IMR-90 (cell line): Measurements from ENCODE around the gene SLAMF7. TPM values are rescaled to one million over a fixed set of nuclear protein-coding genes. Genes with fewer than 3 reads are reported as not detected.

Source experiments
- ATAC-seq: fragments of 200-7000 bp; cut with Tn5 transposase; 2 replicates; pipeline ENCODE4 v1.9.1; 2020; ENCODE audit warnings: low read depth, mild to moderate bottlenecking, moderate library complexity
- BruUV-seq: library from RNA; stranded (reverse); fragments of 400-500 nt; replicated peaks from 2 replicates; lab custom pipeline; 2021; lab: Mats Ljungman, UMichigan
- CTCF ChIA-PET: fragments of 300-600 bp; formaldehyde crosslinking; extraction: SDS; loops from one replicate; lab custom pipeline; 2021; ENCODE audit warnings: antibody characterized with exemption; lab: Yijun Ruan, JAX
- POLR2A ChIA-PET: fragments of 300-600 bp; sonication (Branson Sonifier 250); formaldehyde crosslinking; loops from one replicate; lab custom pipeline; 2022; ENCODE audit warnings: antibody characterized with exemption; ENCODE audit not compliant: unreplicated experiment; lab: Charles Lee
- DNase-seq: peaks from one replicate; pipeline ENCODE4 v3.0.0; 2013
- H2AFZ ChIP-seq: replicated peaks from 2 replicates; pipeline ENCODE3; 2013; ENCODE audit warnings: low read length, mild to moderate bottlenecking; ENCODE audit not compliant: poor library complexity
- H2AK5ac ChIP-seq: 2 replicates; pipeline ENCODE4 v1.6.1; 2013; ENCODE audit warnings: low read depth, low read length, inconsistent platforms
- H2AK9ac ChIP-seq: replicated peaks from 2 replicates; pipeline ENCODE3; 2013; ENCODE audit warnings: mild to moderate bottlenecking, low read depth, low read length, moderate library complexity; ENCODE audit not compliant: poor library complexity
- H2BK120ac ChIP-seq: 2 replicates; pipeline ENCODE4 v1.6.1; 2013; ENCODE audit warnings: low read depth, low read length, inconsistent platforms
- H2BK15ac ChIP-seq: 3 replicates; pipeline ENCODE4 v1.6.1; 2013; ENCODE audit warnings: low read depth, low read length, inconsistent platforms
- H2BK20ac ChIP-seq: 2 replicates; pipeline ENCODE4 v1.6.1; 2013; ENCODE audit warnings: low read depth, mild to moderate bottlenecking, inconsistent platforms, low read length, moderate library complexity
- H2BK5ac ChIP-seq: 2 replicates; pipeline ENCODE4 v1.6.1; 2013; ENCODE audit warnings: mild to moderate bottlenecking, low read depth, low read length, inconsistent platforms; ENCODE audit not compliant: poor library complexity, severe bottlenecking
- H3K14ac ChIP-seq: replicated peaks from 2 replicates; pipeline ENCODE4 v1.6.1; 2013; ENCODE audit warnings: low read depth, low read length, inconsistent platforms
- H3K18ac ChIP-seq: 2 replicates; pipeline ENCODE4 v1.6.1; 2013; ENCODE audit warnings: low read depth, low read length, control low read depth
- H3K23ac ChIP-seq: 2 replicates; pipeline ENCODE4 v1.6.1; 2013; ENCODE audit warnings: low read depth, low read length, inconsistent platforms
- H3K27ac ChIP-seq: 2 replicates; pipeline ENCODE4 v1.5.1; 2013; ENCODE audit warnings: mild to moderate bottlenecking, control low read depth, low read length; ENCODE audit not compliant: insufficient read depth
- H3K27me3 ChIP-seq: 2 replicates; pipeline ENCODE4 v1.6.1; 2013; ENCODE audit warnings: low read length; ENCODE audit not compliant: control insufficient read depth, insufficient read depth
- H3K36me3 ChIP-seq: 2 replicates; pipeline ENCODE4 v1.6.1; 2013; ENCODE audit warnings: low read length, mixed read lengths; ENCODE audit not compliant: control insufficient read depth, insufficient read depth
- H3K4ac ChIP-seq: 2 replicates; pipeline ENCODE4 v1.6.1; 2013; ENCODE audit warnings: low read depth, low read length, inconsistent platforms
- H3K4me1 ChIP-seq: 2 replicates; pipeline ENCODE4 v1.6.1; 2013; ENCODE audit warnings: low read length, mixed read lengths; ENCODE audit not compliant: control insufficient read depth, insufficient read depth
- H3K4me2 ChIP-seq: 2 replicates; pipeline ENCODE4 v1.6.1; 2013; ENCODE audit warnings: low read depth, mild to moderate bottlenecking, control low read depth, low read length, moderate library complexity
- H3K4me3 ChIP-seq: 2 replicates; pipeline ENCODE4 v1.5.1; 2013; ENCODE audit warnings: low read depth, mild to moderate bottlenecking, control low read depth, low read length, moderate library complexity; ENCODE audit not compliant: insufficient read depth
- H3K56ac ChIP-seq: 2 replicates; pipeline ENCODE4 v1.6.1; 2013; ENCODE audit warnings: low read length, inconsistent platforms; ENCODE audit not compliant: insufficient read depth; ENCODE audit errors: extremely low read depth
- H3K79me1 ChIP-seq, 2 experiments: 2 replicates each; pipeline ENCODE4 v1.6.1; 2013; ENCODE audit warnings: low read length in 2 of 2, inconsistent platforms in 1 of 2, low read depth in 1 of 2
- H3K9ac ChIP-seq: 2 replicates; pipeline ENCODE4 v1.6.1; 2013; ENCODE audit warnings: low read depth, low read length, control low read depth
- H3K9me1 ChIP-seq: 2 replicates; pipeline ENCODE4 v1.6.1; 2013; ENCODE audit warnings: low read length, inconsistent platforms; ENCODE audit not compliant: insufficient read depth
- H3K9me3 ChIP-seq: 2 replicates; pipeline ENCODE4 v1.6.1; 2013; ENCODE audit warnings: low read length; ENCODE audit not compliant: control insufficient read depth, insufficient read depth
- H4K20me1 ChIP-seq: 2 replicates; pipeline ENCODE4 v1.6.1; 2013; ENCODE audit warnings: low read length, inconsistent platforms; ENCODE audit not compliant: insufficient read depth
- H4K5ac ChIP-seq: 2 replicates; pipeline ENCODE4 v1.6.1; 2013; ENCODE audit warnings: mild to moderate bottlenecking, low read depth, low read length, control low read depth
- H4K8ac ChIP-seq, 2 experiments: 2 replicates each; pipeline ENCODE4 v1.6.1; 2013; ENCODE audit warnings: low read depth in 2 of 2, low read length in 2 of 2, control low read depth in 1 of 2, inconsistent platforms in 1 of 2
- H4K91ac ChIP-seq: 2 replicates; pipeline ENCODE4 v1.6.1; 2013; ENCODE audit warnings: low read depth, low read length, inconsistent platforms; ENCODE audit not compliant: insufficient read depth
- CEBPB ChIP-seq: IDR thresholded peaks from 2 replicates; pipeline ENCODE4 v1.6.1; 2012; ENCODE audit warnings: low read depth, low read length, improper control_type of control experiment
- CHD1 ChIP-seq: IDR thresholded peaks from 2 replicates; pipeline ENCODE4 v1.6.1; 2012; ENCODE audit warnings: low read depth, low read length, improper control_type of control experiment
- ELK1 ChIP-seq: fragments of 150-350 bp; IDR thresholded peaks from 2 replicates; pipeline ENCODE4 v1.6.1; 2016; ENCODE audit warnings: low read depth, mild to moderate bottlenecking, low read length, moderate library complexity, borderline replicate concordance
- FOS ChIP-seq: fragments of 150-350 bp; IDR thresholded peaks from 2 replicates; pipeline ENCODE4 v1.6.1; 2016; ENCODE audit warnings: low read depth, low read length
- MAFK ChIP-seq: IDR thresholded peaks from 2 replicates; pipeline ENCODE4 v1.6.1; 2012; ENCODE audit warnings: low read depth, low read length, improper control_type of control experiment
- POLR2A ChIP-seq: IDR thresholded peaks from 2 replicates; pipeline ENCODE4 v1.6.1; 2012; ENCODE audit warnings: mild to moderate bottlenecking, low read depth, low read length
- RAD21 ChIP-seq: IDR thresholded peaks from 2 replicates; pipeline ENCODE4 v1.6.1; 2012; ENCODE audit warnings: low read length, improper control_type of control experiment
- RCOR1 ChIP-seq: IDR thresholded peaks from 2 replicates; pipeline ENCODE4 v1.6.1; 2012; ENCODE audit warnings: mild to moderate bottlenecking, low read length, improper control_type of control experiment; ENCODE audit not compliant: insufficient replicate concordance
- RFX5 ChIP-seq: IDR thresholded peaks from 2 replicates; pipeline ENCODE4 v1.8.0; 2012; ENCODE audit warnings: low read depth, mild to moderate bottlenecking, low read length, moderate library complexity
- SMC3 ChIP-seq: fragments of 150-350 bp; IDR thresholded peaks from 2 replicates; pipeline ENCODE4 v1.6.1; 2016; ENCODE audit warnings: low read depth, mild to moderate bottlenecking, antibody characterized with exemption, low read length, moderate library complexity
- USF2 ChIP-seq: fragments of 150-350 bp; IDR thresholded peaks from 2 replicates; pipeline ENCODE4 v1.6.1; 2017; ENCODE audit warnings: mild to moderate bottlenecking, antibody characterized with exemption, low read length, low read depth
- WGBS, 2 experiments: methylation state at CpG; one replicate each; pipeline versions ENCODE4 v1.1.5 to v1.1.7; 2013; ENCODE audit warnings: missing lambda C conversion rate in 2 of 2; ENCODE audit not compliant: insufficient read length in 1 of 2; ENCODE audit errors: extremely low coverage in 2 of 2; 5-methylcytosine and 5-hydroxymethylcytosine counted together
- dilution Hi-C: fragments of 300-500 bp; cut with HindIII; formaldehyde crosslinking; loops from one replicate; pipeline ENCODE4 v1.14.3; 2018; ENCODE audit warnings: low sequenced_read_pairs; ENCODE audit not compliant: unreplicated experiment
- in situ Hi-C: fragments of 300-500 bp; cut with MboI; formaldehyde crosslinking; loops from 3 replicates; pipeline ENCODE4 v1.14.3; 2019; ENCODE audit warnings: low sequenced_read_pairs, inconsistent platforms, mixed read lengths
- intact Hi-C: fragments of 100-400 bp; cut with micrococcal nuclease; formaldehyde crosslinking; loops from 2 replicates; pipeline ENCODE4 v1.10.0; 2022
- polyA plus RNA-seq, 3 experiments: library from polyadenylated mRNA; depleted of rRNA; stranded (reverse); fragments of >200 nt; gene quantifications; 2 replicates each; pipeline ENCODE4 v1.2.3, GENCODE V29; 2012; ENCODE audit warnings: low replicate concordance in 1 of 3
- total RNA-seq: library from RNA; depleted of rRNA; stranded (reverse); fragments of >200 nt; gene quantifications from 2 replicates; pipeline ENCODE4 v1.2.3, GENCODE V29; 2012
- TF ChIP-seq, protein P1 (sequence below): conservative IDR thresholded peaks from 2 replicates; pipeline ENCODE4 v1.5.1; 2012; ENCODE audit warnings: mild to moderate bottlenecking, low read depth, low read length, improper control_type of control experiment

Gene SLAMF7
- total and polyA plus RNA-seq, 2 of the 4 experiments (the other 2 are of a cell fraction): not detected

DNA sequence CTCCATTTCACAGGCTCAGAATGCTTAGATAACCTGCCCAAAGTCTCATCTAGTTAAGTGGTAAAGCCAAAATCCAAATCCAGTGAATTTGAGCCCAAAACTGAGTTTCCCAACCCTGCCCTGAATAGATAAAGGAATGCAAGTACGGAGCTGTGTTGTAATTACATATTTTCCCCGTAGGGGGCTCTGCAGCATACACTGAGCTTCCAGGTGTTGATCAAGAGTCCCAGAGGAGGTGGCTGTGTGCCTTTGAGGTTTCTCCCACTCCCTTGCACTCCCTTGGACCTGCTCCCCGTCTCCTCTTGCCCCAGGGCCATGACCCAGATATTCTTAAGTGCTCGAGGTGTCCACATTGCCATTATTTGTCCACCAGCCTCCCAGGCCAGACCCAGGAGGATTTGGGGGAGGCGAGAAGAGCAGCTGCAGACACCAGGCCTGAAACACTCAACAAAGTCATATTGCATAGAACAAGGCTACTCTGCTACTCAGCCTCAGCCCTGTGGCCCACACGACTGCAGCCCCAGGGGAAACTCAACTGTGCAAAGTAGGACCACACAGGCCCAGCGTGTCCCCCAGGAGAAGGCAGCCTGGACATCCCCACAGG, 38.5 kb downstream of the SLAMF7 start:
- Histone ChIP-seq H3K18ac (no peak overlapping the region), H3K9me3 (no peaks in the 10 kb centered on the region), H2AK5ac (no peak overlapping the region), H3K4me2 (no peak overlapping the region), H3K4me3 (no peak overlapping the region), H2AK9ac (no peak overlapping the region), H4K5ac (no peak overlapping the region), H3K27ac (no peak overlapping the region), H4K91ac (no peak overlapping the region), H3K9me1 (no peaks in the 10 kb centered on the region), H4K20me1 (no peaks in the 10 kb centered on the region), H4K8ac (no peak overlapping the region), H3K79me1 (no peaks in the 10 kb centered on the region), H3K56ac (no peak overlapping the region), H3K4ac (no peak overlapping the region), H2BK120ac (no peak overlapping the region), H2AFZ (no peak overlapping the region), H3K27me3 (no peaks in the 10 kb centered on the region), H3K4me1 (no peaks in the 10 kb centered on the region), H3K14ac (no peak overlapping the region), H2BK5ac (no peak overlapping the region), H3K23ac (no peak overlapping the region), H2BK15ac (no peak overlapping the region), H3K36me3 (no peaks in the 10 kb centered on the region), H3K9ac (no peak overlapping the region), H2BK20ac (no peak overlapping the region)
- DNase-seq: no peak
- CTCF ChIA-PET: no interaction called here
- TF ChIP-seq, protein P1, sequence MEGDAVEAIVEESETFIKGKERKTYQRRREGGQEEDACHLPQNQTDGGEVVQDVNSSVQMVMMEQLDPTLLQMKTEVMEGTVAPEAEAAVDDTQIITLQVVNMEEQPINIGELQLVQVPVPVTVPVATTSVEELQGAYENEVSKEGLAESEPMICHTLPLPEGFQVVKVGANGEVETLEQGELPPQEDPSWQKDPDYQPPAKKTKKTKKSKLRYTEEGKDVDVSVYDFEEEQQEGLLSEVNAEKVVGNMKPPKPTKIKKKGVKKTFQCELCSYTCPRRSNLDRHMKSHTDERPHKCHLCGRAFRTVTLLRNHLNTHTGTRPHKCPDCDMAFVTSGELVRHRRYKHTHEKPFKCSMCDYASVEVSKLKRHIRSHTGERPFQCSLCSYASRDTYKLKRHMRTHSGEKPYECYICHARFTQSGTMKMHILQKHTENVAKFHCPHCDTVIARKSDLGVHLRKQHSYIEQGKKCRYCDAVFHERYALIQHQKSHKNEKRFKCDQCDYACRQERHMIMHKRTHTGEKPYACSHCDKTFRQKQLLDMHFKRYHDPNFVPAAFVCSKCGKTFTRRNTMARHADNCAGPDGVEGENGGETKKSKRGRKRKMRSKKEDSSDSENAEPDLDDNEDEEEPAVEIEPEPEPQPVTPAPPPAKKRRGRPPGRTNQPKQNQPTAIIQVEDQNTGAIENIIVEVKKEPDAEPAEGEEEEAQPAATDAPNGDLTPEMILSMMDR: peak; percentile 25; the same call in 1 of the 2 replicates
- TF ChIP-seq MAFK (no peak), CHD1 (no peak), CEBPB (no peak), FOS (no peak), RFX5 (no peak), RAD21 (0 out of 2 replicates have a peak, but pooled peaks have one; percentile 11), USF2 (no peak), POLR2A (no peak), SMC3 (no peak), ELK1 (no peak), RCOR1 (no peak)
- no TSS peak for BruUV-seq
- 0 out of 2 replicates have a peak, but pooled peaks have one; percentile 32 for ATAC-seq
- POLR2A ChIA-PET: no interaction called here
- 67% methylated on average over 1 of the region's 7 CpGs; no CpG with 5 or more reads in 1 of the 2 experiments for WGBS, 2 experiments
- dilution Hi-C loops: no loop called here
- in situ Hi-C loops: no loop called here
- intact Hi-C loops: no loop called here
